ENCODE measurements around the gene SLC16A8.

GRCh38 chr22:38031491-38031890 lies 52.5 kb downstream of the SLC16A8 start:
- TF ChIP-seq POLR2AphosphoS5 (IDR thresholded peaks at IDR 0.05; ENCODE audit: low read depth, low read length): no peak
- TF ChIP-seq, protein P1, sequence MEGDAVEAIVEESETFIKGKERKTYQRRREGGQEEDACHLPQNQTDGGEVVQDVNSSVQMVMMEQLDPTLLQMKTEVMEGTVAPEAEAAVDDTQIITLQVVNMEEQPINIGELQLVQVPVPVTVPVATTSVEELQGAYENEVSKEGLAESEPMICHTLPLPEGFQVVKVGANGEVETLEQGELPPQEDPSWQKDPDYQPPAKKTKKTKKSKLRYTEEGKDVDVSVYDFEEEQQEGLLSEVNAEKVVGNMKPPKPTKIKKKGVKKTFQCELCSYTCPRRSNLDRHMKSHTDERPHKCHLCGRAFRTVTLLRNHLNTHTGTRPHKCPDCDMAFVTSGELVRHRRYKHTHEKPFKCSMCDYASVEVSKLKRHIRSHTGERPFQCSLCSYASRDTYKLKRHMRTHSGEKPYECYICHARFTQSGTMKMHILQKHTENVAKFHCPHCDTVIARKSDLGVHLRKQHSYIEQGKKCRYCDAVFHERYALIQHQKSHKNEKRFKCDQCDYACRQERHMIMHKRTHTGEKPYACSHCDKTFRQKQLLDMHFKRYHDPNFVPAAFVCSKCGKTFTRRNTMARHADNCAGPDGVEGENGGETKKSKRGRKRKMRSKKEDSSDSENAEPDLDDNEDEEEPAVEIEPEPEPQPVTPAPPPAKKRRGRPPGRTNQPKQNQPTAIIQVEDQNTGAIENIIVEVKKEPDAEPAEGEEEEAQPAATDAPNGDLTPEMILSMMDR (IDR thresholded peaks at IDR 0.05 in 2 of 3, conservative IDR thresholded peaks at IDR 0.05 in 1 of 3; ENCODE audit: borderline replicate concordance in 1 of 3, insufficient read depth in 1 of 3, low read depth in 2 of 3, low read length in 2 of 3): no peak

Data from HCT116 (cell line).